A673 (cell line): ENCODE measurements around the gene TNFRSF25.

Source experiments
- EZH2 ChIP-seq: fragments of 200-600 bp; sonication (generic); IDR thresholded peaks from 2 replicates; pipeline ENCODE4 v1.6.1; 2017; ENCODE audit warnings: borderline replicate concordance, low read depth, mild to moderate bottlenecking, mixed read lengths, antibody characterized with exemption, low read length; ENCODE audit not compliant: poor library complexity, severe bottlenecking
- TF ChIP-seq, protein P1 (sequence below): fragments of 300-800, 200-600 bp; sonication (generic); conservative IDR thresholded peaks from 2 replicates; pipeline ENCODE4 v1.5.1; 2017; ENCODE audit warnings: low read depth, mild to moderate bottlenecking, antibody characterized with exemption, low read length, moderate library complexity, mixed read lengths

- TF ChIP-seq, protein P1, sequence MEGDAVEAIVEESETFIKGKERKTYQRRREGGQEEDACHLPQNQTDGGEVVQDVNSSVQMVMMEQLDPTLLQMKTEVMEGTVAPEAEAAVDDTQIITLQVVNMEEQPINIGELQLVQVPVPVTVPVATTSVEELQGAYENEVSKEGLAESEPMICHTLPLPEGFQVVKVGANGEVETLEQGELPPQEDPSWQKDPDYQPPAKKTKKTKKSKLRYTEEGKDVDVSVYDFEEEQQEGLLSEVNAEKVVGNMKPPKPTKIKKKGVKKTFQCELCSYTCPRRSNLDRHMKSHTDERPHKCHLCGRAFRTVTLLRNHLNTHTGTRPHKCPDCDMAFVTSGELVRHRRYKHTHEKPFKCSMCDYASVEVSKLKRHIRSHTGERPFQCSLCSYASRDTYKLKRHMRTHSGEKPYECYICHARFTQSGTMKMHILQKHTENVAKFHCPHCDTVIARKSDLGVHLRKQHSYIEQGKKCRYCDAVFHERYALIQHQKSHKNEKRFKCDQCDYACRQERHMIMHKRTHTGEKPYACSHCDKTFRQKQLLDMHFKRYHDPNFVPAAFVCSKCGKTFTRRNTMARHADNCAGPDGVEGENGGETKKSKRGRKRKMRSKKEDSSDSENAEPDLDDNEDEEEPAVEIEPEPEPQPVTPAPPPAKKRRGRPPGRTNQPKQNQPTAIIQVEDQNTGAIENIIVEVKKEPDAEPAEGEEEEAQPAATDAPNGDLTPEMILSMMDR = no peak
- no peak for TF ChIP-seq EZH2
Observed at GRCh38 chr1:6456800-6457466, 9.0 kb downstream of the TNFRSF25 start.
